ENCODE measurements around the gene IGF2R. TPM values are rescaled to one million over a fixed set of nuclear protein-coding genes. Genes with fewer than 3 reads are reported as not detected.

Gene IGF2R
- total RNA-seq, 5 donors from 2014 or later (not counting 1 experiment from before 2014, with no cell fraction given), result 63.4 to 87.5 (median 70.5) TPM

GRCh38 chr6:160069459-160069858 lies 100.6 kb downstream of the IGF2R start:
- Mint-ChIP-seq H3K4me1 (peaks cover 33 to 43% (median 42%) of the 10 kb centered on the region in 3 donors), H3K27me3 (no peaks in the 10 kb centered on the region), H3K27ac (no peak overlapping the region), H3K9me3 (no peaks in the 10 kb centered on the region), H3K4me3 (peak overlapping the region in 2 of 3 donors; percentile 17 to 67), H3K36me3 (peaks cover 76% of the 10 kb centered on the region)
- Histone ChIP-seq H3K27me3 (replicated peaks in 1 of 2; ENCODE audit: control insufficient read depth in 2 of 2, extremely low read depth in 1 of 2, insufficient read depth in 2 of 2, low read length in 1 of 2) (no peaks in the 10 kb centered on the region), H3K4me1 (ENCODE audit: control insufficient read depth in 1 of 2, extremely low read depth in 1 of 2, insufficient read depth in 2 of 2, low read length in 2 of 2) (peaks cover 9 to 31% of the 10 kb centered on the region in 2 experiments), H3K27ac (ENCODE audit: low read length) (no peak overlapping the region), H3K9me3 (no peaks in the 10 kb centered on the region), H3K36me3 (ENCODE audit: control insufficient read depth in 2 of 2, extremely low read depth in 1 of 2, insufficient read depth in 1 of 2, low read length in 1 of 2) (peaks cover 39 to 74% of the 10 kb centered on the region in 2 donors), H3K4me3 (ENCODE audit: control insufficient read depth in 1 of 2, extremely low read depth in 1 of 2, low read length in 1 of 2) (peak overlapping the region in 1 of 2 donors; percentile 30)
- ATAC-seq (replicated peaks in 1 of 4), result peak in 1 of 4 experiments; percentile 10
- ChIA-PET CTCF (no interaction called here), POLR2A (no interaction called here)
- DNase-seq, result no peak
- 89% methylated on average over 3 of the region's 7 CpGs for WGBS (ENCODE audit: insufficient coverage)

GRCh38 chr6:160070427-160070826 lies 101.5 kb downstream of the IGF2R start:
- WGBS (ENCODE audit: insufficient coverage), result 97% methylated on average over 11 of the region's 11 CpGs
- no peak overlapping the region for H3K27ac ChIP-seq (ENCODE audit: low read length)
- POLR2A ChIA-PET, result no interaction called here

GRCh38 chr6:160070831-160071230 lies 101.9 kb downstream of the IGF2R start:
- Histone ChIP-seq H3K27ac (ENCODE audit: low read length) (no peak overlapping the region), H3K9me3 (no peaks in the 10 kb centered on the region), H3K27me3 (replicated peaks in 1 of 2; ENCODE audit: control insufficient read depth in 2 of 2, extremely low read depth in 1 of 2, insufficient read depth in 2 of 2, low read length in 1 of 2) (no peaks in the 10 kb centered on the region), H3K4me1 (ENCODE audit: control insufficient read depth in 1 of 2, extremely low read depth in 1 of 2, insufficient read depth in 2 of 2, low read length in 2 of 2) (peaks cover 9 to 31% of the 10 kb centered on the region in 2 experiments), H3K36me3 (ENCODE audit: control insufficient read depth in 2 of 2, extremely low read depth in 1 of 2, insufficient read depth in 1 of 2, low read length in 1 of 2) (peaks cover 32 to 77% of the 10 kb centered on the region in 2 donors), H3K4me3 (ENCODE audit: control insufficient read depth in 1 of 2, extremely low read depth in 1 of 2, low read length in 1 of 2) (no peak overlapping the region)
- H3K4me3 Mint-ChIP-seq, result no peak overlapping the region
- H3K27me3 Mint-ChIP-seq, result no peaks in the 10 kb centered on the region
- H3K36me3 Mint-ChIP-seq, result peaks cover 72% of the 10 kb centered on the region
- CTCF ChIA-PET, result no interaction called here
- peaks cover 33 to 43% (median 42%) of the 10 kb centered on the region in 3 donors for H3K4me1 Mint-ChIP-seq
- no peak for DNase-seq
- no peaks in the 10 kb centered on the region for H3K9me3 Mint-ChIP-seq
- no peak overlapping the region for H3K27ac Mint-ChIP-seq
- POLR2A ChIA-PET, result no interaction called here
- 100% methylated on average over 2 of the region's 2 CpGs for WGBS (ENCODE audit: insufficient coverage)
- ATAC-seq (replicated peaks in 1 of 4), result no peak

More at GRCh38 chr6:160070427-160070826, 101.5 kb downstream of the IGF2R start:
- Mint-ChIP-seq H3K4me3 (peak overlapping the region in 1 of 3 donors; percentile 34), H3K9me3 (no peaks in the 10 kb centered on the region), H3K4me1 (peaks cover 33 to 43% (median 42%) of the 10 kb centered on the region in 3 donors), H3K36me3 (peaks cover 71% of the 10 kb centered on the region), H3K27me3 (no peaks in the 10 kb centered on the region), H3K27ac (no peak overlapping the region)
- CTCF ChIA-PET, result no interaction called here
- peaks cover 33 to 73% of the 10 kb centered on the region in 2 donors for H3K36me3 ChIP-seq (ENCODE audit: control insufficient read depth in 2 of 2, extremely low read depth in 1 of 2, insufficient read depth in 1 of 2, low read length in 1 of 2)
- peaks cover 9 to 31% of the 10 kb centered on the region in 2 experiments for H3K4me1 ChIP-seq (ENCODE audit: control insufficient read depth in 1 of 2, extremely low read depth in 1 of 2, insufficient read depth in 2 of 2, low read length in 2 of 2)
- no peak overlapping the region for H3K4me3 ChIP-seq (ENCODE audit: control insufficient read depth in 1 of 2, extremely low read depth in 1 of 2, low read length in 1 of 2)
- H3K27me3 ChIP-seq (replicated peaks in 1 of 2; ENCODE audit: control insufficient read depth in 2 of 2, extremely low read depth in 1 of 2, insufficient read depth in 2 of 2, low read length in 1 of 2), result no peaks in the 10 kb centered on the region
- no peak for DNase-seq
- no peaks in the 10 kb centered on the region for H3K9me3 ChIP-seq
- ATAC-seq (replicated peaks in 1 of 4), result no peak

- Histone ChIP-seq H3K27ac (ENCODE audit: low read length) (no peak overlapping the region), H3K9me3 (no peaks in the 10 kb centered on the region), H3K27me3 (replicated peaks in 1 of 2; ENCODE audit: control insufficient read depth in 2 of 2, extremely low read depth in 1 of 2, insufficient read depth in 2 of 2, low read length in 1 of 2) (no peaks in the 10 kb centered on the region), H3K4me1 (ENCODE audit: control insufficient read depth in 1 of 2, extremely low read depth in 1 of 2, insufficient read depth in 2 of 2, low read length in 2 of 2) (peaks cover 9 to 31% of the 10 kb centered on the region in 2 experiments), H3K4me3 (ENCODE audit: control insufficient read depth in 1 of 2, extremely low read depth in 1 of 2, low read length in 1 of 2) (no peak overlapping the region), H3K36me3 (ENCODE audit: control insufficient read depth in 2 of 2, extremely low read depth in 1 of 2, insufficient read depth in 1 of 2, low read length in 1 of 2) (peaks cover 32 to 86% of the 10 kb centered on the region in 2 donors)
- ChIA-PET CTCF (no interaction called here), POLR2A (no interaction called here)
- Mint-ChIP-seq H3K36me3 (peaks cover 74% of the 10 kb centered on the region), H3K27me3 (no peaks in the 10 kb centered on the region), H3K4me3 (no peak overlapping the region), H3K4me1 (peaks cover 29 to 37% (median 37%) of the 10 kb centered on the region in 3 donors), H3K27ac (no peak overlapping the region), H3K9me3 (no peaks in the 10 kb centered on the region)
- DNase-seq (no peak), ATAC-seq (replicated peaks in 1 of 4) (no peak)
- WGBS (ENCODE audit: insufficient coverage), result 96% methylated on average over 7 of the region's 11 CpGs
These were observed 103.2 kb downstream of the IGF2R start for GRCh38 chr6:160071805-160072690.

- H3K4me3 ChIP-seq (ENCODE audit: control insufficient read depth in 1 of 2, extremely low read depth in 1 of 2, low read length in 1 of 2), result no peak overlapping the region
- Mint-ChIP-seq H3K27ac (no peak overlapping the region), H3K9me3 (no peaks in the 10 kb centered on the region), H3K4me3 (no peak overlapping the region), H3K4me1 (peaks cover 20 to 27% (median 25%) of the 10 kb centered on the region in 3 donors), H3K36me3 (peaks cover 70% of the 10 kb centered on the region), H3K27me3 (no peaks in the 10 kb centered on the region)
- POLR2A ChIA-PET, result no interaction called here
- 94% methylated on average over 7 of the region's 9 CpGs for WGBS (ENCODE audit: insufficient coverage)
- H3K27ac ChIP-seq (ENCODE audit: low read length), result no peak overlapping the region
- H3K27me3 ChIP-seq (replicated peaks in 1 of 2; ENCODE audit: control insufficient read depth in 2 of 2, extremely low read depth in 1 of 2, insufficient read depth in 2 of 2, low read length in 1 of 2), result no peaks in the 10 kb centered on the region
- CTCF ChIA-PET, result no interaction called here
- no peak for DNase-seq
- H3K4me1 ChIP-seq (ENCODE audit: control insufficient read depth in 1 of 2, extremely low read depth in 1 of 2, insufficient read depth in 2 of 2, low read length in 2 of 2), result peaks cover 8 to 25% of the 10 kb centered on the region in 2 experiments
- no peaks in the 10 kb centered on the region for H3K9me3 ChIP-seq
- ATAC-seq (replicated peaks in 1 of 4), result no peak
- peaks cover 37 to 96% of the 10 kb centered on the region in 2 donors for H3K36me3 ChIP-seq (ENCODE audit: control insufficient read depth in 2 of 2, extremely low read depth in 1 of 2, insufficient read depth in 1 of 2, low read length in 1 of 2)
These were observed 104.4 kb downstream of the IGF2R start for GRCh38 chr6:160073272-160073671.

GRCh38 chr6:160076009-160076408 lies 107.1 kb downstream of the IGF2R start:
- ChIA-PET POLR2A (no interaction called here), CTCF (interaction anchor here (0.5 kb wide), 2 partner anchors 14 to 377 kb away, joined by 6 read pairs; no protein-coding TSS in a partner anchor)
- Histone ChIP-seq H3K9me3 (no peaks in the 10 kb centered on the region), H3K4me3 (ENCODE audit: control insufficient read depth in 1 of 2, extremely low read depth in 1 of 2, low read length in 1 of 2) (no peak overlapping the region), H3K27me3 (replicated peaks in 1 of 2; ENCODE audit: control insufficient read depth in 2 of 2, extremely low read depth in 1 of 2, insufficient read depth in 2 of 2, low read length in 1 of 2) (no peaks in the 10 kb centered on the region), H3K27ac (ENCODE audit: low read length) (no peak overlapping the region), H3K4me1 (ENCODE audit: control insufficient read depth in 1 of 2, extremely low read depth in 1 of 2, insufficient read depth in 2 of 2, low read length in 2 of 2) (no peaks in the 10 kb centered on the region), H3K36me3 (ENCODE audit: control insufficient read depth in 2 of 2, extremely low read depth in 1 of 2, insufficient read depth in 1 of 2, low read length in 1 of 2) (peaks cover 37 to 95% of the 10 kb centered on the region in 2 donors)
- peaks cover 66% of the 10 kb centered on the region for H3K36me3 Mint-ChIP-seq
- no peaks in the 10 kb centered on the region for H3K9me3 Mint-ChIP-seq
- no peak for DNase-seq
- WGBS (ENCODE audit: insufficient coverage), result 100% methylated on average over 4 of the region's 5 CpGs
- H3K27ac Mint-ChIP-seq, result no peak overlapping the region
- H3K4me1 Mint-ChIP-seq, result peaks cover 0 to 5% (median 3%) of the 10 kb centered on the region in 3 donors
- no peaks in the 10 kb centered on the region for H3K27me3 Mint-ChIP-seq
- no peak overlapping the region for H3K4me3 Mint-ChIP-seq
- ATAC-seq (replicated peaks in 1 of 4), result no peak

Measured in T-cell (primary cell).